Embryonic facial prominence (tissue), 1 donor: ENCODE measurements around the gene CHSY1.
A peak's percentile ranks its signal among the peaks of the same experiment; 100 is the strongest.

Source experiments
- DNase-seq: peaks from one replicate; pipeline ENCODE4 v3.0.0-alpha.2; 2016; ENCODE audit errors: extremely low spot score

The CHSY1 gene

GRCh38 chr15:101152914-101153313 is 98.9 kb downstream of the CHSY1 start:
- no peak for DNase-seq

DNA sequence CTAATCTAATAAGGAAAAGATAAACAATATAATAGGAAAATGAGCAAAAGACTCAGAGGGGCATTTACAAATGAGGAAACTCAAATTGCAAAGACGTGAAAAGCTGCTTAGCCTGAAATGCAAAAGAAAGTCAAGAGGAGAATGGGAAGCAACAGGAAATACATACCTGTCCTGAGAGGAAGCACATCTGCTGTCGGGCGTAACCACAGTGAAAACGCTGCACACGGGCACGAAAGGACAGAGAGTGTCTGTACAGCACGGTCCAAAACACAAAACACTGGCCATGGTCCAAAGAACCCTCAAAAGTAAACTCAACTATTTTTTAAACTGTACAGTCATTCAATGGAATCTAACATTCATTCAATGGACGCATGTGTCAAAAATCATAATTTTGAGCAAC is 100.6 kb downstream of the CHSY1 start:
- DNase-seq = no peak

- DNase-seq = no peak
These were observed 101.2 kb downstream of the CHSY1 start for GRCh38 chr15:101150723-101151040.

GRCh38 chr15:101149864-101150722 is 101.8 kb downstream of the CHSY1 start:
- DNase-seq = no peak

- DNase-seq = no peak
These were observed 102.8 kb downstream of the CHSY1 start for GRCh38 chr15:101148881-101149664.

GRCh38 chr15:101148166-101148880 is 103.5 kb downstream of the CHSY1 start:
- no peak for DNase-seq

GRCh38 chr15:101147181-101147580 is 104.7 kb downstream of the CHSY1 start:
- no peak for DNase-seq

GRCh38 chr15:101146118-101146702 is 105.6 kb downstream of the CHSY1 start:
- DNase-seq = no peak

DNA sequence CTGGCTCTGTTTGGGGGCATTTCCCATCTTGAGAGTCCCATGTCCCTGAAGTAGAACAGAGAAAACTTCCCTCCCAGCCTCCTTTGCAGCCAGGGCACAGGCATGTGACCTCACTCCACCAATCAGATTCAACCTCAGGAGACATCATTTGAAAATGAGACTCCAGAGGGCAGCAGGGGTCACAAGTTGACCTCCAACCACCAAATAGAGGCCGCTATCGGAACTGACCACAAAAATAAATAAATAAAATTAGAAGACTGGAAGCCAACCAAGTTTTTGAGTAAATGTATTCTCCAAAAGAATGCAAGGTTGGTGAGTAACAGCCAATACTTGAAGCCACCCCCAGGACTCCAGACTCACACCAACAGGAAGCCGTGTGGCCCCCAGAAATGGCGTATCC is 106.5 kb downstream of the CHSY1 start:
- no peak for DNase-seq

GRCh38 chr15:101143321-101143720 is 108.5 kb downstream of the CHSY1 start:
- no peak for DNase-seq

- no peak for DNase-seq
These were observed 109.1 kb downstream of the CHSY1 start for GRCh38 chr15:101142711-101143110.

- DNase-seq = no peak
These were observed 109.8 kb downstream of the CHSY1 start for GRCh38 chr15:101141926-101142527.

- DNase-seq = no peak
These were observed 111.2 kb downstream of the CHSY1 start for GRCh38 chr15:101140697-101141065.

DNA sequence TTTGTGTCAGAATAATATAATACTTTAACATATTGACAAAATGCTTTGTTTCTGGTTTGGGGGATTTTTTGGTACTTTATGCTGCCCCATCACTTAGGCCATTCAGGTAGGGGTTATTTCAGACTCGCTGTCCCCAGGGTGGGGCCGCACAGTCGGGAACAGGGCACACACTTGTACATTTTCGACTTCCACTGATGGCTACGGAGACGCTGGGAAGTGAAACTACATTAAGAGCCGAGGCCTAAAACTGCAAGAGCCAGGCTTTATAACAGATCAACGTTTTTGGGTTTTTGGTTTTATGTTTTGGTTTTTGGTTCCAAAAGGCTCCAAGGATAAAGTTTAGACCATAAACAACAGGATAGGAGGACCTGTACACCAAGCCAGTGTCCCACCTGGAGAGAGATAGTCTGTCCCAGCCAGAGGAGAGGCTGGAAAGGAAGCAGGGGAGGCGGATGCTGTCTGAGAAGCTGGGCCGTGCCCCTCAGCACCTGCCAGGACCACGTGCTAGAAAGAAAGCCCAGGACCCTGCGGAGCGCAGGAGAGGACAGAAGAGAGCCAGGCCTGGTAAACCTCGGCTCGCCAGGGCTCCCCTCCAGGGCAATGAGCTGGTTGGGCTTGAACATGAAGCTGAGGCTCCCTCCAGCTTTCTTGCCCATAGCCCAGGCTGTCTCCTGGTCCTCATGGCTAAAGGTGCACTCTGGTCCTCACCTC is 111.7 kb downstream of the CHSY1 start:
- DNase-seq = no peak

DNA sequence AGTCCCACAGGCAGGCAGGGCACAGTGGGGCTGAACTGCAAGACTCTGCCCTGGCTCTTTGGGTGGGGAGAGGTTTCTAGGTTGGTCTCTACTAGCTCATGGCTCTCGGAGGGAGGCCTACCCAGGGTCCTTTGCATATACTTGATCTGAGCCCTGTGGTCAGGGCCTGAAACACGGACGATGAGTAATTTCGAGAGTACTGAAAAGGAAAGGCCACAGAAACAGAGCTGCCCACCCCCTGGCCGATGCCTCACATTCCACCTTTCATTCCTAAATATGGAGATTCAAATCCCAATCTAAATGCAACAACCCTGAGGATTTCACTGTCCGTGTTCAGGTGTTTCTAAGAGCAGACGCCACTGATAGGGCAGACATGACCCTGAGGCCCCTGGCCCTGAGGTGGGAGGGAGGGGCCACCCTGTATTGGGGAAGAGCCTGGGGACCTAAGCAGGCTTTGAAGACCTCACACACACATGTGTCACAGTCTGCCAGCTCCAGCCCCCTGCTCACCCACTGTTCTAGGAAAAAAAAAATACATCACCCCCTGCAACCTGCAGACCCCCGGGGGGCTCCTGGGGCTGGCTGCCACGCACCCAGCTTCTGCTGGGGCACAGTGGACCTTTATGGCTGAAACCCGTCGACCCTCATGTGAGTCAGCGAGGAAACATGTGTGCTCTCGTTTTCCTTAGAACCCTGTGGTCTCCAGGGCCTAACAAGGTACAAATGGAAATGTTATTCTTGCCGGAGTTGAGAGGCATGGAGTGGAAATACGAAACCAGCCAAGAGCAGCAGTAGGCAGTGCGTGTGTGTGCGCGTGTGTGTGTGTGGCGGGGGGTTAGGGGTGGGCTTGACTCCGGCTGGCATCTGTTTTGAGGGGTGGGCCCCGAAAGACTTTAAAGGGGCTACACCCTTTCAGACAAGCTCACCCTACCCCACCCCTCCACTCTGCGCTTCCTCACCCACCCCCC is 112.7 kb downstream of the CHSY1 start:
- peak; percentile 60 for DNase-seq

GRCh38 chr15:101138086-101138660 is 113.7 kb downstream of the CHSY1 start:
- no peak for DNase-seq

DNA sequence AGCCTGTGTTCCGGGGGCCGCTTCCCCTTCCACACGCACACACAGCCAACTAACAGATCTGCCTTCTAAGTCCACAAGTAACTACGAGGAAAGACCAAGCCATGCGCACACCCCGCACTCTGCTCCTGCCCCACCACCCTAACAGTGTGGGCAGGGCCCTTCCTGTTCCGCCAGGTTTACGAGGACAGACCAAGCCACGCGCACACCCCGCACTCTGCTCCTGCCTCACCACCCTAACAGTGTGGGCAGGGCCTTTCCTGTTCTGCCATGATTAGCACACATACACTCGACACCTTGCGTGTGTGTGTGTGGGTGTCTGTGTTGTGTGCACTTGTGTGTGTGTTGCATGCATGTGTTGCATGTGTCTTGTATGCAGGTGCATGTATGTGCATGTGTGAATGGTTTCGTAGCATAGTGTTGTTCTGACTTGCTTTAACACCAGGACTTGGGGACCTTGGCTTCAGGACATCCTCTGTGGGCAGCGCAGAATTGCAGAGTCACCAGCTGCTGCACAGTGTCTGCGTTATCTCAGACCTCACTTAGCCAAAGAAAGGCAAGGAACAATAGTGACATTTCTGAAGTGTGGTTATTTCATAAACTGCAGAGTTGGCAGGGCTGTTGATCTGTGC is 114.4 kb downstream of the CHSY1 start:
- no peak for DNase-seq

DNA sequence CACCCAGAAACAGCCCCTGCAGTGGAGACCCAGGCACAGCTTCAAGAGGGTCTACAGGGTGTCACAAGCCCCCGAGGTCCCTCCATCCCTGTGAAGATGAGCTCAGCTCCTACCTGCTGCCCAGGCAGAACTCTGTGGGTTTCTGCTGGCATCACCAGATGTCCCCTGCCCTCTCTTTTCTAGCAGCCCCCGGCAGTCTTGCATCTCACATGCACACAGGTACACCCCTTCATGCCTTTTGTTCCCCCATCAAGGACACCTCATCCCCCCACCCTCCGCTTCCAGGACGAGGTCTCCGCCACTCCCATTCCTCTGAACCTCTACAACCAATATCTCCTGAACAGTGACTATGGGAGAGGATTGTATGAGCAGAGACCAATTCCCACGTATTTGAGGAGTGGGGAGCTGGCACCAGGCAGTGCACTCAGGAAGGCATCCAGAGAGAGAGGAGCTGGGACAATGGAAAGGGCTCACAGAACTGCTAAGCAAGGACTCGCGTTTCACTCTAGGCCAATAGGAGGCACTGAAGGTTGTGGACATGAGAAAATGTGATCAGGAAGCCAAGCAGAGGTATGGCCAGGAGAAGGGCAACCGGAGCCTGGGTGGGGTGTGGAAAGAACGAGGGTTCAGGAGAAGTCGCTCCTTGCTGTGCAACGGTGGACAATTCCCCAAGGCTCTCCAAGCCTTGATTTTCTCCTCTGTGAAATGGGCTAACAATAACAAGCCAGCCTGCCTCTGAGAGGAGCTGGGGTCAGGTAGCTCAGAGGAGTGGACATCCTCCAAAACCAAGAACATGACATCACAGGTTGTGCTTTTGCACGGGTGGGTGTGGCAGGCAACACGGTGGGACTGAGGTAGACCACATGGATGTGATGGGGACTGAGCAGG is 115.2 kb downstream of the CHSY1 start:
- DNase-seq = no peak
